Upper lobe of left lung (tissue), 6 donors: ENCODE measurements around the gene FXYD6. TPM values are rescaled to one million over a fixed set of nuclear protein-coding genes. Genes with fewer than 3 reads are reported as not detected.

Experiments used
- ATAC-seq, 2 donors: fragments of 200-7000 bp; cut with Tn5 transposase; one replicate each; pipeline ENCODE4 v1.9.1; 2022; ENCODE audit warnings: mild to moderate bottlenecking in 2 of 2, moderate library complexity in 2 of 2; ENCODE audit not compliant: low FRiP score in 2 of 2
- DNase-seq, 2 donors: peaks; one replicate each; pipeline ENCODE4 v3.0.0-alpha.2; 2019 to 2020
- H3K27ac ChIP-seq, 4 donors: fragments of 200-600 bp; sonication (generic); one replicate each; pipeline ENCODE4 v1.5.1; 2016 to 2019
- H3K27me3 ChIP-seq, 4 donors: fragments of 200-600 bp; sonication (generic); one replicate each; pipeline ENCODE4 v1.5.1; 2017 to 2019
- H3K36me3 ChIP-seq, 4 donors: fragments of 200-600 bp; sonication (generic); one replicate each; pipeline ENCODE4 v1.5.1; 2016 to 2019
- H3K4me1 ChIP-seq, 4 donors: fragments of 200-600 bp; sonication (generic); one replicate each; pipeline ENCODE4 v1.5.1; 2018 to 2019
- H3K4me3 ChIP-seq, 4 donors: fragments of 200-600 bp; sonication (generic); one replicate each; pipeline ENCODE4 v1.5.1; 2017 to 2019; ENCODE audit warnings: mild to moderate bottlenecking in 2 of 4, moderate library complexity in 1 of 4
- H3K9me3 ChIP-seq, 4 donors: fragments of 200-600 bp; sonication (generic); one replicate each; pipeline ENCODE4 v1.5.1; 2018 to 2019
- CTCF ChIP-seq, 6 experiments: fragments of 450-650 bp in 4 of 6; fragments of 200-600 bp in 2 of 6; sonication (generic) in 2 of 6; IDR thresholded peaks; one replicate each; pipeline ENCODE4 v1.5.1; 2016 to 2019; ENCODE audit warnings: antibody characterized with exemption in 6 of 6
- EP300 ChIP-seq, 4 donors: sonication (generic); formaldehyde crosslinking; IDR thresholded peaks; one replicate each; pipeline ENCODE4 v1.5.1; 2017; ENCODE audit warnings: antibody characterized with exemption in 4 of 4, control low read depth in 2 of 4
- POLR2A ChIP-seq, 4 donors: fragments of 450-650 bp; IDR thresholded peaks; one replicate each; pipeline ENCODE4 v1.5.1; 2016 to 2017; ENCODE audit warnings: antibody characterized with exemption in 4 of 4, mild to moderate bottlenecking in 2 of 4
- POLR2AphosphoS5 ChIP-seq, 2 donors: sonication (generic); formaldehyde crosslinking; IDR thresholded peaks; one replicate each; pipeline ENCODE4 v1.5.1; 2017; ENCODE audit warnings: antibody characterized with exemption in 2 of 2
- WGBS, 2 donors: methylation state at CpG; one replicate each; pipeline ENCODE4 v1.1.5; 2017 to 2018; 5-methylcytosine and 5-hydroxymethylcytosine counted together
- total RNA-seq, 6 donors: library from RNA; depleted of rRNA in 4 of 6; stranded (reverse); fragments of >200 nt in 4 of 6; gene quantifications; one replicate each; pipeline versions ENCODE4 v1.1.0 to v1.2.1, GENCODE V29; 2016 to 2021
- donor health status: DM: no; HTN: no; CAD: no; lungs with moderate emphysema.
- donor health status: DM: no; HTN: yes; CAD: no; lungs with severe emphysema.

The FXYD6 gene
- total RNA-seq, 6 donors from 2014 or later: 16.2 to 61.4 (median 33.8) TPM

DNA sequence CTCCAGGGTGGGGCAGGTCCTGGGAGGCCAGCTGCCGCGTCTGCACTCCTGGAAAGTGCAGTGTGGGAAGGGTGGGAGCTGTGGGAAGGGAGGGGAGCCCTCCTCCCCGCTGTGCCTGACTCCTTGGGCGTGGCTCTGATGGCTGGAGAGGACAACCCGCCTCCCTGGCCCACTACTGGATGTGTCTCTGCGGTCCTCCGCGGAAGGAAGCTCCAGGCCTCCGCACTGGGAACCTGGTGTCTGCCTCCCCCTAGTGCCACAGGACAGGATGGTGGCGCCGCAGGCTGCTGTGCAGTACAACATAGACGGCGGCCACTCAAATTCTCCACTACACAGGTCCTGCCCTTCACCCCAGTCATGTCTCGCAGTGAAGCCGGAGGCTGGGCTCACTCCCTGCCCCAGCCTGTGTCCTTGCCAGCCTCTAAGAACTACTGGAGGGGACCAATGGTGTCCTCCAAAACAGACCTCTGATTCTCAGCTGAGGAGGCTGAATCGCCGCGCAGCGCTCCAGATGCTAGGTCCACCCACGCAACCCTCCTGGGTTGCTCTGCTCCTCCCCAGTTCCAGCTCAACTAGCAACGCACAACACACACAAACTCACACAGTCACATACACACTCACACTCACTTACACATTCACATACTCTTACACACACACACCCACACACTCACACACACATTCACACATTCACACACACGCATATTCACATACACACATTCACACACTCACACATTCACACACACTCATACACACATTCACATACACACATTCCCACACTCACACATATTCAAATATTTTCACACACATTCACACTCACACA is 67.0 kb downstream of the FXYD6 start:
- Histone ChIP-seq H3K9me3 (no peaks in the 10 kb centered on the region), H3K27ac (peak overlapping the region in 1 of 4 donors; percentile 5), H3K36me3 (no peaks in the 10 kb centered on the region), H3K27me3 (no peaks in the 10 kb centered on the region), H3K4me3 (no peak overlapping the region), H3K4me1 (peaks cover 7 to 15% (median 11%) of the 10 kb centered on the region in 4 donors)
- peak; percentile 76 to 80 for DNase-seq
- peak; percentile 83 to 90 for ATAC-seq
- TF ChIP-seq EP300 (IDR thresholded peaks at IDR 0.05) (no peak), CTCF (IDR thresholded peaks at IDR 0.05) (peak in 5 of 6 experiments; percentile 45 to 67 (median 54)), POLR2A (IDR thresholded peaks at IDR 0.05) (no peak), POLR2AphosphoS5 (IDR thresholded peaks at IDR 0.05) (no peak)
- WGBS, 2 donors: 43 to 47% methylated on average over 5 to 17 of the region's 22 CpGs

DNA sequence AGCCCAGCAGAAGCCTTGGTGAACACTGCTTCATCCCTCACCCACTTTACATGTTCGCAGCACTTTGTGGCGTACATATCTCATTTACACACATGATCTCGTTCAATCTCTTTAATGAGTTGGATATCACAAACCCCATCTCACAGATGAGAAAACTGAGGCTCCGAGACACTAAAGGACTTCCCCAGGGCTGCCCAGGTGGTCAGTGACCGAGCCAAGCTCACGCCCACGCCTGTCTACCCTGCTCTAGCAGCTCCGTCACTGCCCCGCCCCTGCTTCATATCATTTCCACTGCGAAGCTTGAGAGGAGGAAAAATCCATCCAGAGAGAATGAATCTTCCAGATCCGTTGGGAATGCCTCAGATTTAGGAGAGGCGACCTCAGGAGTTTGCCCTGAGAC is 67.7 kb downstream of the FXYD6 start:
- Histone ChIP-seq H3K36me3 (no peaks in the 10 kb centered on the region), H3K27ac (no peak overlapping the region), H3K9me3 (no peaks in the 10 kb centered on the region), H3K4me3 (no peak overlapping the region), H3K27me3 (no peaks in the 10 kb centered on the region), H3K4me1 (peaks cover 5 to 11% (median 9%) of the 10 kb centered on the region in 4 donors)
- ATAC-seq (peak; percentile 37 to 68), DNase-seq (no peak)
- no peak for TF ChIP-seq POLR2AphosphoS5 (IDR thresholded peaks at IDR 0.05)
- no peak for TF ChIP-seq CTCF (IDR thresholded peaks at IDR 0.05)
- TF ChIP-seq EP300 (IDR thresholded peaks at IDR 0.05): no peak
- TF ChIP-seq POLR2A (IDR thresholded peaks at IDR 0.05): no peak
- 76 to 87% methylated on average over 12 of the region's 12 CpGs for WGBS, 2 donors

- 58 to 61% methylated on average over 22 of the region's 22 CpGs for WGBS, 2 donors
- H3K27ac ChIP-seq: no peak overlapping the region
- no peaks in the 10 kb centered on the region for H3K36me3 ChIP-seq
- peaks cover 5 to 11% (median 9%) of the 10 kb centered on the region in 4 donors for H3K4me1 ChIP-seq
- peak; percentile 76 to 81 for ATAC-seq
- H3K4me3 ChIP-seq: no peak overlapping the region
- DNase-seq: peak in 1 of 2 donors; percentile 73
- H3K9me3 ChIP-seq: no peaks in the 10 kb centered on the region
- TF ChIP-seq POLR2A (IDR thresholded peaks at IDR 0.05): no peak
- no peak for TF ChIP-seq EP300 (IDR thresholded peaks at IDR 0.05)
- TF ChIP-seq CTCF (IDR thresholded peaks at IDR 0.05): peak; percentile 78 to 92 (median 87)
- no peak for TF ChIP-seq POLR2AphosphoS5 (IDR thresholded peaks at IDR 0.05)
- H3K27me3 ChIP-seq: no peaks in the 10 kb centered on the region
These were observed 68.8 kb downstream of the FXYD6 start for GRCh38 chr11:117807482-117808327.

DNA sequence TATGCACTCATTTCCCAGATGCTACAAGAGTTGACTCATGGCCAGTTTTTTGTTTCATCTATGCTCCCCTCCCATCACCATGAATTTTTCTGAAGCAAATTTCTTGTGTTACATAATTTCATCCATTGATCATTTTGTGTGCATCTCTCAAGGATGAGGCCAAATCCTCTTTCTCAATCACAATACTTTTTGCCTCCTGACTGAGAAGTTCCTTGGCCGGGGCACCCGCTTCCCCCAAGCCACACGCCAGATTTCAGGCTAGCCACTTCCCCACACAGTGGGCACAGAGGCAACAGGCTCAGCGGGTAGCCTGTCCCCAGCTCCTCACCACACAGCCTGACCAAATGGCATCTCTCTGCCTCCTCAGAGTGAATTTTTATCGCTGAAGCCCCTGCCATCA is 69.6 kb downstream of the FXYD6 start:
- H3K4me1 ChIP-seq: peaks cover 5 to 11% (median 9%) of the 10 kb centered on the region in 4 donors
- no peak for ATAC-seq
- H3K4me3 ChIP-seq: no peak overlapping the region
- no peaks in the 10 kb centered on the region for H3K36me3 ChIP-seq
- H3K27me3 ChIP-seq: no peaks in the 10 kb centered on the region
- TF ChIP-seq POLR2AphosphoS5 (IDR thresholded peaks at IDR 0.05): no peak
- 70 to 77% methylated on average over 5 of the region's 5 CpGs for WGBS, 2 donors
- DNase-seq: no peak
- H3K9me3 ChIP-seq: no peaks in the 10 kb centered on the region
- no peak overlapping the region for H3K27ac ChIP-seq

GRCh38 chr11:117805045-117805444 is 71.4 kb downstream of the FXYD6 start:
- no peaks in the 10 kb centered on the region for H3K36me3 ChIP-seq
- 52 to 62% methylated on average over 1 of the region's 1 CpG for whole genome bisulfite sequencing, 2 donors
- H3K4me1 ChIP-seq: peaks cover 5 to 11% (median 9%) of the 10 kb centered on the region in 4 donors
- H3K27ac ChIP-seq: no peak overlapping the region
- no peaks in the 10 kb centered on the region for H3K9me3 ChIP-seq
- H3K27me3 ChIP-seq: no peaks in the 10 kb centered on the region
- TF ChIP-seq POLR2AphosphoS5 (IDR thresholded peaks at IDR 0.05) (no peak), POLR2A (IDR thresholded peaks at IDR 0.05) (no peak), CTCF (IDR thresholded peaks at IDR 0.05) (no peak), EP300 (IDR thresholded peaks at IDR 0.05) (no peak)
- DNase-seq (no peak), ATAC-seq (no peak)
- no peak overlapping the region for H3K4me3 ChIP-seq
